ENCODE results near the gene SURF2.

Gene SURF2

GRCh38 chr9:133397370-133397769 lies 41.0 kb downstream of the SURF2 start:
- H3K4me3 ChIP-seq (ENCODE audit: low read depth, low read length), result no peak overlapping the region
- TF ChIP-seq, protein P1, sequence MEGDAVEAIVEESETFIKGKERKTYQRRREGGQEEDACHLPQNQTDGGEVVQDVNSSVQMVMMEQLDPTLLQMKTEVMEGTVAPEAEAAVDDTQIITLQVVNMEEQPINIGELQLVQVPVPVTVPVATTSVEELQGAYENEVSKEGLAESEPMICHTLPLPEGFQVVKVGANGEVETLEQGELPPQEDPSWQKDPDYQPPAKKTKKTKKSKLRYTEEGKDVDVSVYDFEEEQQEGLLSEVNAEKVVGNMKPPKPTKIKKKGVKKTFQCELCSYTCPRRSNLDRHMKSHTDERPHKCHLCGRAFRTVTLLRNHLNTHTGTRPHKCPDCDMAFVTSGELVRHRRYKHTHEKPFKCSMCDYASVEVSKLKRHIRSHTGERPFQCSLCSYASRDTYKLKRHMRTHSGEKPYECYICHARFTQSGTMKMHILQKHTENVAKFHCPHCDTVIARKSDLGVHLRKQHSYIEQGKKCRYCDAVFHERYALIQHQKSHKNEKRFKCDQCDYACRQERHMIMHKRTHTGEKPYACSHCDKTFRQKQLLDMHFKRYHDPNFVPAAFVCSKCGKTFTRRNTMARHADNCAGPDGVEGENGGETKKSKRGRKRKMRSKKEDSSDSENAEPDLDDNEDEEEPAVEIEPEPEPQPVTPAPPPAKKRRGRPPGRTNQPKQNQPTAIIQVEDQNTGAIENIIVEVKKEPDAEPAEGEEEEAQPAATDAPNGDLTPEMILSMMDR (IDR thresholded peaks at IDR 0.05; ENCODE audit: control insufficient read depth, extremely low read depth, insufficient read depth), result no peak
- DNase-seq (ENCODE audit: low read depth), result no peak

DNA sequence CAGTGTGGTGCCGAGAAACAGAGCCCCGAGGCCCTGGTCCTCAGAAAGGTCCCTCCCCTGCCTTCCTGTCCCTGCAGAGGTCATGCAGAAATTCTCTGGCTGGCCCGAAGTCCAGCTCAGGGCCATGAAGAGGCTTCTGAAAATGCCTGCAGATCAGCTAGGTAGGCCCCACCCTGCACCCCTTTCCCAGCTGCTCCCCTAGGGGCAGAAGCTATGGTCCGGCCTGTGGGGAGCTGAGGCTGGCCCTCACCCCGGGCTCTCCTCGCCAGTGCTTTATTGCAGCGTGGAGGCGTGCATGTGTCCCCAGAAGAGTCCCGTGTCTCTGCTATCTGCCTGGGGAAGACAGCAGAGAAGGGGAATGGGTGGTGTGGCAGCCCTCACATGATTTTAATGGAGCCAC lies 41.5 kb downstream of the SURF2 start:
- TF ChIP-seq, protein P1 (IDR thresholded peaks at IDR 0.05; ENCODE audit: control insufficient read depth, extremely low read depth, insufficient read depth), result no peak
- H3K4me3 ChIP-seq (ENCODE audit: low read depth, low read length), result no peak overlapping the region
- no peak for DNase-seq (ENCODE audit: low read depth)

DNA sequence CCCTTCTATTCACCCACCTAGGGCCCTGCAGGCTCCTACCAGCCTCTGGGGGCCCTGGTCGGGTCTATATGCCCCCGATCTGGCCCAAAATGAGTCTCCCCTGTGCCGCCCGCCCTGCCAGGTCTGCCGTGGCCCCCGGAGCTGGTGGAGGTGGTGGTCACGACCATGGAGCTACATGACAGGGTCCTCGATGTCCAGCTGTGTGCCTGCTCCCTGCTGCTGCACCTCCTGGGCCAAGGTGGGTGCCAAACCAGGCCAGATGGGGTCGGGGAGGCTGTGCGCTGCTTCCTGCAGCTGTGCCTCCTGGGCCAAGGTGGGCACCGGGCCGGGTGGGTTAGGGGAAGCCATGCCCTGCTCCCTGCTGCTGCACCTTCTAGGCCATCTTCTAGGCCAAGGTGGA lies 43.9 kb downstream of the SURF2 start:
- DNase-seq (ENCODE audit: low read depth), result no peak
- H3K4me3 ChIP-seq (ENCODE audit: low read depth, low read length), result no peak overlapping the region
- TF ChIP-seq, protein P1 (IDR thresholded peaks at IDR 0.05; ENCODE audit: control insufficient read depth, extremely low read depth, insufficient read depth), result no peak

GRCh38 chr9:133401588-133401987 lies 45.2 kb downstream of the SURF2 start:
- H3K4me3 ChIP-seq (ENCODE audit: low read depth, low read length), result no peak overlapping the region
- DNase-seq (ENCODE audit: low read depth), result no peak
- TF ChIP-seq, protein P1 (IDR thresholded peaks at IDR 0.05; ENCODE audit: control insufficient read depth, extremely low read depth, insufficient read depth), result no peak

- TF ChIP-seq, protein P1 (IDR thresholded peaks at IDR 0.05; ENCODE audit: control insufficient read depth, extremely low read depth, insufficient read depth), result no peak
- DNase-seq (ENCODE audit: low read depth), result no peak
- no peak overlapping the region for H3K4me3 ChIP-seq (ENCODE audit: low read depth, low read length)
Measured at GRCh38 chr9:133402689-133403088, 46.3 kb downstream of the SURF2 start.

DNA sequence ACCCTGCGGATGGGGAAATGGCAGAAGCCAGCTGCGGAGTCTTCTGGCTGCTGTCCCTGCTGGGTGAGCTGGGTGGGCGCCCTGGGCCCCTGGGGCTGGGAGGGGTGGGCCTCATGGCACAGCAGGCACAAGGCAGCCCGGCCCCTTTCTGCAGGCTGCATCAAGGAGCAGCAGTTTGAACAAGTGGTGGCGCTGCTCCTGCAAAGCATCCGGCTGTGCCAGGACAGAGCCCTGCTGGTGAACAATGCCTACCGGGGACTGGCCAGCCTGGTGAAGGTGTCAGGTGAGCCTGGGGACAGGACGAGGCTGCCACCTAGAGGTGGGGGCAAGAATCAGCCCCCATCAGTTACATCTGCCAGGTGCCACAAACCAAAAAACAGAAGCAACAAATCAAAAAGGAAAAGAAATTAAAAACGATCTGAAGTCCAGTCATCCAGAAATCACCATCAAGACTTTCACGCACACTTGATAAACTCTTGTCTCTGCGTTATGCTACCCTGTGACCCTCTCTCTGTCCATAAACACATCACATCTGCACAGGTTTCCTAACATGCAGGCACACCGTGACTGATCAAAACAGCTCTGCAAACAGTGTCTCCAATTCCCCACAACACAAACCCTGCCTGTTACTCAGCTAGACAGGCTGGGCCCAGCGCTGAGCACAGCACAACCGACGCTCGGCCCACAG lies 47.6 kb downstream of the SURF2 start:
- no peak overlapping the region for H3K4me3 ChIP-seq (ENCODE audit: low read depth, low read length)
- peak; percentile 21 for DNase-seq (ENCODE audit: low read depth)
- TF ChIP-seq, protein P1 (IDR thresholded peaks at IDR 0.05; ENCODE audit: control insufficient read depth, extremely low read depth, insufficient read depth), result peak; percentile 68

- TF ChIP-seq, protein P1 (IDR thresholded peaks at IDR 0.05; ENCODE audit: control insufficient read depth, extremely low read depth, insufficient read depth), result no peak
- no peak for DNase-seq (ENCODE audit: low read depth)
- H3K4me3 ChIP-seq (ENCODE audit: low read depth, low read length), result no peak overlapping the region
Measured at GRCh38 chr9:133404454-133405002, 48.2 kb downstream of the SURF2 start.
